GM19239 (cell line): ENCODE data around the gene LRRC8C.

ENCODE experiments used
- DNase-seq: peaks from one replicate; pipeline ENCODE4 v3.0.0; 2011; ENCODE audit warnings: low spot score; ENCODE audit not compliant: insufficient read length
- FAIRE-seq: peaks from 2 replicates; lab custom pipeline; 2011; peaks lifted over from hg19 to GRCh38; lab: Jason Lieb, UNC

Gene LRRC8C

GRCh38 chr1:89631816-89632656 lies 884 bp upstream of the LRRC8C start:
- peak; percentile 39 for FAIRE-seq

DNA sequence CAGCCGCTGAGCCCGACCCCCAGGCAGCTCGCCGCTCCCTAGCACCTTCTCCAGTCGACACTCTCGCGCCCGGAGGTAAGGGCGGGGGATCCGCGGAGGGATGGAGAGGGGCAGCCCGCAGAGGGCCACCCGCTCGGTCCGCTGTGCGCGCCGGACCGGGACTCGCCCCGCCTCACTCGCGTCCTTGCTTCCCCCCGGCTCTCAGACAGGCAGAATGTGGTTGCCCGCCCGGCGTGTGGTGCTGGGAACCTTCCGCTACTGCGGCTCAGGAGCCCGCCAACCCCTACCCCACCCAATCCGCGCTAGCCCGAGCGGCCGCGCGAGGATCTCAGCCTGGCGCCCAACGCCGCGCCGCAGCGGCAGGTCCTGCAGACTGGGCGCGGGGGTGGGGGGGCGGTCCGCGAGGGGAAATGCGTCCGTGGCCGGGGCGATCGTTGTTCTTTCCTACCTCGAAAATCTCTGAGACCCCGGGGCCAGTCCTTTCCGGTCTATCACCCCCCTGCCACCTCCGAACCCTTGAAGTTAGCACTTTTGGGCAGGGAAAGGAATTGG lies 404 bp downstream of the LRRC8C start:
- DNase-seq (peak; percentile 47), FAIRE-seq (peak; percentile 60)

More at GRCh38 chr1:89631816-89632656, 884 bp upstream of the LRRC8C start:
- DNase-seq = no peak

DNA sequence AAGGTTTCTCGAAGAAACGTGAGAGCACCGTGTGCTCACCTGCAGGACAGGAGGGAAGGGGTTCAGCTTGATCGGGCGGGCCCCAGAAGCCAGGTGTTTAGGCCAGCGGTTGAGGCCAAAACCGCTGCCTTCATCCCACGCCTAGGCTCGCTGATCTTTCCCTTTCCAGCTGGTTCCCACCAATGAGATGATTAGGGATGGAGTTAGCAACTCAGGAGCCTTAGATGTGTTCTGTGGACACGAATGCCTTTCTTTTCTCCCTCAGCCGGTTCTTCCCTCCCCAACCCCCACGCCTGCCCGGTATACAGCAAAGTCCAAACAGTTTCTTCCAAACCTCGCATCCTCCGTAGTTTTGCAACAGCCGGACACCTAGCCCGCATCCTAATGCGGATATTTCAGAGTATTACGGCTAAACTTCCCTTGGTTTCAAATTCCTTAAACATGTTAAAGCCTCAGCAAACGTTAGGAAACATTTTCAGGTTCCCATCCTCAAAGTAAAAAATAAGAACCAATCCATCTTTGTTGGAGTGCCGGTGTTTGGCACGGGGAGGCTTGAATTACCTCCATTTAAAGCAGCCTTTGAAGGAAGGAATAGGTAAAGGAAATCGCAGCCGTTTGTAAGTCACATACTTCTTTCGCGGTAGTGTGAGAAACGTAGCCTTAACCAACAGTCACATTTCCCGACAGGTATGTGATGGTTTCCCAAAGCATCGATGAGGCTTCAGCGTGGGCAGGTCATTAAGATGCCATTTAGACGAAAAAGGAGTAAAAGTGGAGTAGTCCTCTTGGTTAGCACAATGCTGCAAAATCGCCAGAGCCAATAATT lies 1.1 kb downstream of the LRRC8C start:
- DNase-seq = no peak
- peak; percentile 81 for FAIRE-seq

DNA sequence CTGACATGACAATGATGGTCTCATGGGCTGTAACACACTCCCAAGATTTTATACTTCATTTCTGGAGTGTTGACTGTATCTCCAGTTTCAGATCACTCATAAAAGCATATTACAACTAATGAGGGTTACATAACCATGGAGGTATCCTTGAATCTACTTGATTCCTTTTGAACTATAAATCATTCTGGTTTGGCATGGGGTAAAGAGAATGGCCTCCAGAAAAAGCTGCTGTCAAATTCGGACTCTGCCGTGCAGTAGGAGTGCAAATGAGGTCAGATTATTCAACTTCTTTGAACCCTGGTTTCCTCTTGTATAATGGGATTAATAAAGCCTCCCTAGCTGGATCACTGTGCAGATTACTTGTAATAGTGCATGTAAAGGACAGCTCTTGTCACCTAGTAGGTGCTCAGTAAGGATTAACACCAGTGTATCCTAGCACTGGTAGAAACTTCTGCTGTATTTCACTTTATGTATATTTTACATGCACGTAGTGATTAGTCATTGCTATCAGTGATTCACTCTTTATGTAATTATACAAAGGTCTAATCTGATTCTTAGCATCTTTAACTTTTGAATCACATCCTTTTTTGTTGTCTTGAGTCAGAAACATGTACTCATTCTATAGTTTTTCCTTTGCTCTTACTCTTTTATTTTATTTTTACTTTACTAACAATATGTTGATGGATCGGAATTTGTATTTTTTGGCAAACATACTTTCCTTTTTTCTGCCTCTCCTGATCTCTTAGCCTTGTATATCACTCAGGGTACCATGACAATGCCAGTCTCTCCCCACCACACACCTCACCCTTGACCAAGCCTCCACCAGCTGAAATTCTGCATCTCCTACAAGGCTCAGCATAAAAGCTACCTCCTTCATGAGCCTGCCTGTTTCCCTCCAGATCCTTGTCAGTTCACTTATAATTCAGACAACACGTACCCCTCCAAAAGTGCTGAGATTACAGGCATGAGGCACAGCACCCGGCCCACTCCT lies 3.2 kb downstream of the LRRC8C start:
- DNase-seq (no peak), FAIRE-seq (no peak)

GRCh38 chr1:89637496-89637895 lies 4.6 kb downstream of the LRRC8C start:
- DNase-seq (no peak), FAIRE-seq (no peak)

DNA sequence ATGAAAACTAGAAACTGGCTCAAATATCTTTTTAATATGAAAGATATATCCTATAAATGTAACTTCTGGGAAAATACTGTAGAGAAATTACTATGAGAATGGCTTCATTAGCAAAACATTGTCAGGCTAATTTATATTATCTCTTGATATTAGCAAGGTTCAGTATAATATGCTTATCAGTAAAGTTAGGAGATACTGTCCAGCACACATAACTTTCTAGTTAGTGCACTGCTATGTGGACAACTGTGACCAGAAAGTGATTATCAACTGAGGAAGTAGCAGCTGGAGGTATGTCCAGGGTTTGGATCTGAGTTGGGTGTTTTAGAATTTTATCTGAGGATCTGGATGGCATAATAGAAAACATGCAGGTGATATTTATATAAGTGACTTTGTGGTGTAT lies 7.5 kb downstream of the LRRC8C start:
- FAIRE-seq = no peak
- DNase-seq = no peak

GRCh38 chr1:89641781-89642180 lies 8.9 kb downstream of the LRRC8C start:
- FAIRE-seq (no peak), DNase-seq (no peak)

GRCh38 chr1:89643577-89643976 lies 10.7 kb downstream of the LRRC8C start:
- FAIRE-seq = no peak
- no peak for DNase-seq

- no peak for DNase-seq
- no peak for FAIRE-seq
Measured at GRCh38 chr1:89644119-89644814, 11.3 kb downstream of the LRRC8C start.

- FAIRE-seq = no peak
Measured at GRCh38 chr1:89646259-89646658, 13.3 kb downstream of the LRRC8C start.

GRCh38 chr1:89649783-89650182 lies 16.9 kb downstream of the LRRC8C start:
- no peak for FAIRE-seq
- no peak for DNase-seq

More at GRCh38 chr1:89646259-89646658, 13.3 kb downstream of the LRRC8C start:
- no peak for DNase-seq

- FAIRE-seq = no peak
- DNase-seq = no peak
Measured at GRCh38 chr1:89652373-89652772, 19.5 kb downstream of the LRRC8C start.

DNA sequence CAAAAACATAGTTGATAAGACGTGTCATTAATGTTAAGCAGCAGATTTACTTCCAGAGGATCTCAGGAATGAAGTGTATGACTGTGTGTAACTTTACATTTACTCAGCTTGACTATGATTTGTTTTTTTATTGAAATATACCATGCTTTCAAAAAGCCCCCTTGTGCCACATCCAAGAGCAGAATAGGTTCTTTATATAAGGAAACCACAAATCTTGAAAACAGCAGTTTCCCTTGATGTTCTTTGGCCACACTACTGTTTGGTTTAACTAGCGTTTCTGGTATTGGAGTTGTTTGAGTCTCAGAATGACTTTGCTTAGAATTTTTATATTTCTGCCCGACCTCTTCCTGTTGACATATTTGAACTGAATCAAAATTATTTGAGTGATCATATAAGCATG lies 25.0 kb downstream of the LRRC8C start:
- DNase-seq = no peak
- FAIRE-seq = peak; percentile 55

- no peak for DNase-seq
- peak; percentile 47 for FAIRE-seq
Measured at GRCh38 chr1:89659322-89660081, 26.6 kb downstream of the LRRC8C start.

- FAIRE-seq (peak; percentile 63), DNase-seq (no peak)
Measured at GRCh38 chr1:89660224-89661061, 27.5 kb downstream of the LRRC8C start.

- DNase-seq = no peak
- no peak for FAIRE-seq
Measured at GRCh38 chr1:89665941-89666340, 33.0 kb downstream of the LRRC8C start.

DNA sequence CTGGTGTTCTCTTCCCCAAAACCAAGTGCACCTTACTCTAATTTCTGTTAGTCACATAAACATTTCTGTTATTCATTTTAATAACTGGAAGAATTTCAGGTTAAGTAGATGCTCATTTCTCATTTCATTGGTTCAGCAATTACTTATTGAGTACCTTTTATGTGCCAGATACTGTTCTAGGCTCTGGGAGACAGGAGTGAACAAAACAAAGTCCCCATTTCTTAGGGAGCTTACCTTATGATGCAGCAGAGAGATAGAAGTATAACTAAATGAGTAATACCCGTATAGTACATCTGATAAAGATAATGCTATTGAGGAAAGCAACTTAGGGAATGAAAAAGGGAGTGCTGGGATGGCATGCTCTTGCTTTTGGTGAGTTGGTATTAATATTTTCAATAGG lies 33.7 kb downstream of the LRRC8C start:
- DNase-seq = no peak
- no peak for FAIRE-seq

DNA sequence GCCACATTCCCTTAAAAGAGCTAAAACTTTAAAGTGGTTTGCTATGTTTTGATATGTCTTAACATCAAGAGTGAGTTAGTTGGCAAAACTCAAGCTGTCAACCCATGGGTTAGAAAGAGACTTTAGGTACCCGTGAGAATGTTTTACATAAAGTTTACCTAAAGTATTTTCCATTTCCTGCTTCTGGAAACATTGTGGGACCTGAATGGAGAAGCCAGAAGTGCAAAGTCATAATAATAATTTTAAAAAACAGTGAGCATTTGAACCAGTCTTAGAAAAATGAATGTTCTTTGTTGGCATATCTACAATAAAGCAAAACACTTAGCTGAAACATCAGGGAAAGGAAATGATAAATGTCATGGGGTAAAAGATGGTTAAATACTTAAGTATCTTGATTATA lies 34.8 kb downstream of the LRRC8C start:
- DNase-seq (no peak), FAIRE-seq (no peak)
